HG02571 (cell line): ENCODE measurements around the gene BZW2.

Experiments used
- ATAC-seq: cut with Tn5 transposase; IDR thresholded peaks from one replicate; pipeline ENCODE4 v1.9.1; 2021; ENCODE audit warnings: mild to moderate bottlenecking, moderate library complexity; ENCODE audit not compliant: unreplicated experiment

Gene BZW2

GRCh38 chr7:16645593-16646471 lies at the start of gene BZW2, which contains the start of gene ANKMY2:
Gene BZW2 (plus strand): TSS chr7:16646181. CDS start chr7:16665444, 19,263 bp downstream.
Gene ANKMY2 (minus strand): TSS chr7:16645754. CDS start chr7:16645573, 181 bp downstream.
- ATAC-seq, result peak; percentile 95

- ATAC-seq, result no peak
Observed at GRCh38 chr7:16598015-16598414, 48.0 kb upstream of the BZW2 start.

GRCh38 chr7:16599860-16600259 lies 46.1 kb upstream of the BZW2 start:
- no peak for ATAC-seq

GRCh38 chr7:16603633-16604032 lies 42.3 kb upstream of the BZW2 start:
- ATAC-seq, result no peak

- no peak for ATAC-seq
Observed at GRCh38 chr7:16604054-16604453, 41.9 kb upstream of the BZW2 start.

GRCh38 chr7:16606704-16607103 lies 39.3 kb upstream of the BZW2 start:
- no peak for ATAC-seq

- no peak for ATAC-seq
Observed at GRCh38 chr7:16609842-16610450, 36.0 kb upstream of the BZW2 start.

GRCh38 chr7:16611711-16612110 lies 34.3 kb upstream of the BZW2 start:
- no peak for ATAC-seq

- no peak for ATAC-seq
Observed at GRCh38 chr7:16615228-16615627, 30.8 kb upstream of the BZW2 start.

- no peak for ATAC-seq
Observed at GRCh38 chr7:16616122-16616521, 29.9 kb upstream of the BZW2 start.

GRCh38 chr7:16616542-16616941 lies 29.4 kb upstream of the BZW2 start:
- ATAC-seq, result no peak

- peak; percentile 78 for ATAC-seq
Observed at GRCh38 chr7:16619979-16620408, 26.0 kb upstream of the BZW2 start.

GRCh38 chr7:16626388-16626787 lies 19.6 kb upstream of the BZW2 start:
- no peak for ATAC-seq

- no peak for ATAC-seq
Observed at GRCh38 chr7:16627236-16627635, 18.7 kb upstream of the BZW2 start.

GRCh38 chr7:16630654-16631053 lies 15.3 kb upstream of the BZW2 start:
- ATAC-seq, result no peak

- ATAC-seq, result no peak
Observed at GRCh38 chr7:16634271-16634738, 11.7 kb upstream of the BZW2 start.

GRCh38 chr7:16636555-16637101 lies 9.4 kb upstream of the BZW2 start:
- no peak for ATAC-seq

- no peak for ATAC-seq
Observed at GRCh38 chr7:16637379-16637778, 8.6 kb upstream of the BZW2 start.

- no peak for ATAC-seq
Observed at GRCh38 chr7:16638282-16639280, 7.4 kb upstream of the BZW2 start.

- no peak for ATAC-seq
Observed at GRCh38 chr7:16644157-16644556, 1.8 kb upstream of the BZW2 start.
